M059J (cell line): ENCODE results near the gene C1orf226. TPM values are rescaled to one million over a fixed set of nuclear protein-coding genes. Genes with fewer than 3 reads are reported as not detected.
"Not testable (repeated sequence)": the region's sequence is repeated elsewhere in the genome, so short reads cannot be mapped to it uniquely, and the experiment has no call there.

Source experiments
- DNase-seq: peaks from one replicate; pipeline ENCODE4 v3.0.0-alpha.2; 2012; ENCODE audit warnings: low read depth
- total RNA-seq: library from RNA; depleted of rRNA; stranded (reverse); fragments of >200 nt; shearing (Covaris generic); gene quantifications from 2 replicates; pipeline ENCODE4 v1.2.3, GENCODE V29; 2014; rRNA removed

C1orf226 gene
- total RNA-seq, 1 experiment from 2014 or later: 2.6 TPM

DNA sequence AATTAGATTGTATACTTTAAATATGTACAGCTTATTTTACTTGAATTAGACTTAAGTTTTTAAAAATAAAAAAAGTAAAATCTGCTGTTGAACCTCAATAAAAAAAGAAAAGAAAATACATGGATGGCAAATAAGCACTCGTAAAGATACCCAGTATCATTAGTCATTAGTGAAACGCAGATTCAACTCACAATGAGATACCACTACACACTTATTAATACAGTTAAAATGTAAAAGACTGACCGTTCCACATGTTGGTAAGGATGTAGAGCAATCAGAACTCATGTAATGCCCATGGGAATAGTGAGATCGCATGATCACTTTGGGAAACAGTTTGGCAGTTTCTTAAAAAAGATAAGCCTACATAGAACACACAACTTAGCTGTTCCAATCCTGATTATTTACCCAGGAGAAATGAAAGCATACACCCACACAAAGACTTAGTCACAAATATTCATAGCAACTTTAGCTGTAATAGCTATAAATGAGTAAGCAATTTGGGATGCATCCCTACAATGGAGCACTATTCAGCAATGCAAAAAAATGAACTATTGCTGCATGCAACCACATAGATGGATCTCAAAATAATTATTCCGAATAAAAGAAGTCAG, 23.1 kb downstream of the C1orf226 start:
- DNase-seq: peak; percentile 51

DNA sequence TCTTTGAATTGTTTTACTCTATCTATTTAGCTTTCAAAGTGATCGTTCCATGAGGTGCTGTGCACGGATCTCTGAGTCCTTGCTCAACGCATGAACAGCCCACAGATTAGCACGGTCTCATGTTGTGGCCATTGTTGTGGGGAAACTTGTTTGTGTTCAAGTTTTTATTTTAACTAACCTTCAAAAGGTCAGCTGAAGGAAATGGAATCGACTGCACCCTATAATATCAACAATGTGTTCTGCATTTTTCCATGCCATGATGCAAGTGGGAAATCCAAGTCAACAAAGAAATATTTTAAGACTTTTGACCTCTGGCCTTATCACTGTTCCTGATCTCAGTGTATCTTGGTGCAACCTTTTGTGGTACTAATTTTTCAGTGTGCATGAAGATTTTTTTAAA, 24.3 kb downstream of the C1orf226 start:
- DNase-seq: peak; percentile 22

DNA sequence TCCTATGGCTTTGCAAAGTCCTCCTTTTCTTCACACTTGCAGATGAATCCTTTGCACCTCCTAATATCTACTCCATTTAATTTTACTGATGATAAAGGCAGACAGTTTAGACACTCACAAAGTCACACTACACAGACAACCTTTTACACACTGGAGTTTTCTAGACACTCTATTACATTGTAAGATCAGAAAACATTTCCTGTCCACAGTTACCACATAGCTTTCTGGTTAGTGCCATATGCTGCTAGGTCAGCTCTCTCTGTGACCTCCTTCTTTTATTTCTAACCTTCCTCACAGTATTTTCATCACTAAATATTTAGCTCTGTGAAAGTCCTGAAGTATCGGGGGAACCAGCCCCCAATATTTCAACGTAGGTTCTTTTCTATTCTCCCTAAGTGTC, 25.3 kb downstream of the C1orf226 start:
- no peak for DNase-seq

DNA sequence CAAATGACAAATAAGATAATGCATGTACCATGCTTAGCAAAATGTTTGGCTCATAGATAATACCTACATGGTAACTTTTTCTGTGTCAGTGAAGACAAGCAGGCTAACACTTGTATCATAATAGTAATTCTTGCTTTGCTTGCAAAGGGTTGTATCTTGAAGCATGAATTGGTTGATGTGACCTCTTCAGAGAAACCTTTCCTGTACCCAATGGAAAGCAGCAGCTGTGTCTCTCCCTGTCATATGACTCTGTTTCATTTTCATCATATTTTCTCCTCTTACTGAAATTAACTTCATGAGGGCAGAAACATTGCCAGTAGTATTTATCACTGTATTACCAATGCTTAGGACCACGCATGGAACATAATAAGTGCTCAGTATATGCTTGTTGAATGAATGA, 26.0 kb downstream of the C1orf226 start:
- no peak for DNase-seq

- peak; percentile 80 for DNase-seq
Observed at GRCh38 chr1:162412002-162412401, 30.5 kb downstream of the C1orf226 start, which contains the start of gene SH2D1B. TSS of gene SH2D1B (minus strand) at chr1:162412136. CDS start at chr1:162412016, 120 bp downstream.

DNA sequence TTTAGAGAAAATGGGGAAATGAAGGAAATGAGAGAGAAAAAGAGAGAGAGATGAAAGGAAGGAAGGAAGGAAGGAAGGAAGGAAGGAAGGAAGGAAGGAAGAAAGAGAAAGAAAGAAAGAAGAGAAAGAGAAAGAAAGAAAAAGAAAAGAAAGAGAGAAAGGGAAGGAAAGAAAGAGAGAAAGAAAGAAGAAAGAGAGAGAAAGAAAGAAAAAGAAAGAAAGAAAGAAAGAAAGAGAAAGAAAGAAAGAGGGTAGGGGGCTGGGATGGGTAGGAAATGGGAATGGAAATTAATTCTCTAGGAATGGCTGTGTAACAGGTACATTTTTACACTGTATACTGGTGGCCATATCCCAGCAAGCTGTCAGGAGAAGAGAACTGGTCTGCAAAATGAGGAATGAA, 34.7 kb downstream of the C1orf226 start:
- no peak for DNase-seq

DNA sequence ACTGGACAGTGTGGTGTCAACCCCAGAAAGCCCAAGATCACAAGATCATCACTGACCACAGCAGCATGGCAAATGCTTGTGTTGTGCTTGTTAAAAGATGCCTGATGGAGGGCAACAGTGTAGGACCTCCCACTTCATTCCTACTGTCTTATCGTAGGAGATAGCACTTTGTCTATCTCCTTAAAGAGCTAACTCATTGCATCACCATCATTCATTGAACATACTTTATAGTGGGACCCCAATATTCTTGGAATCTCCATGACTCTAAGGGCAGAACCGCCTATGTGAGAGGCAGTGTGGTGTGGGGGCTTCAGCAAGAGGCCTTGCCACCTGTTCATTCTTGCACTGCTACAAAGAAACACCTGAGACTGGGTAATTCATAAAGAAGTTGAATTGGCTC, 35.4 kb downstream of the C1orf226 start:
- no peak for DNase-seq

DNA sequence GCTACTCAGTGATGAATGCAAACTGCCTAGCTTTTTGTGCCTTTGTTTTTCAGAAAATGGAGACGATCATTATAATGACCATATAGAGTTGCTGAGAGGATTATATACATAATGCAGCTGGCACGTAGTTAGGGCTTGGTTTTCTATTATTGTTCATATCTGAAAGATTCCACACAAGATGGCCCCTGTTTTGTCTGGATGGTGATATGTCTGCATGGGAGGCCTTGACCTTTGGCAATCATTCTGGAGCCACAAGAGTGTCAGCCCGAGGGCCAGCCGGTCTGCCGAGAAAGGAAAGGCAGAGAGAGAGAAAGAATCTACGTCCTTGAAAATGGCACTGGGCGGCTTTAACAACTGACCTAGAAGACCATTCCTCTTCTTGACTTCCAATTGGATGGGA, 36.1 kb downstream of the C1orf226 start:
- no peak for DNase-seq

- DNase-seq: peak; percentile 22
Observed at GRCh38 chr1:162418584-162418983, 37.1 kb downstream of the C1orf226 start.

DNA sequence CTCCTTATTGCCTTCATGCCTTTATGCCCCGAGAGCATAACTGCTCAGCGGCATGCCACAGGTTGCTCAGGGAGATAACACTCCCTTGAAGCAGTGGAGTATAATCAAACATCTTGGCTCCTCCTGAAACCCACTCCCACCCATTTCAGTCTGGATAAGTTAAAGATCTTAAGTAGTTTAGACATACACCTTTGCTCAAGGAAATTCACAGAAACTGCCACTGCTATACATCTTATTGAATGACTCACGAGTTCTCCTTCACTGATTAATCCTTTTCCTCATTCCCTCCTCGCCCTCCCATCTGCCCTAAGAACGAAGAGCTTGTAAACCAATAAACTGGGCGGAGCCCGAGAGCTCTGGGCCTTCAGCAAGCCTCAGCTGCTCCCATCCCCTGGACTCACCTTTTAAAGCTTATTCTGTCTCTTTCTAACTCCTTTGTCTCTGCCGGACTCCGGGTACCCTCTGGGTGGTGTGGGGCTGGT, 38.0 kb downstream of the C1orf226 start:
- peak; percentile 28 for DNase-seq

DNA sequence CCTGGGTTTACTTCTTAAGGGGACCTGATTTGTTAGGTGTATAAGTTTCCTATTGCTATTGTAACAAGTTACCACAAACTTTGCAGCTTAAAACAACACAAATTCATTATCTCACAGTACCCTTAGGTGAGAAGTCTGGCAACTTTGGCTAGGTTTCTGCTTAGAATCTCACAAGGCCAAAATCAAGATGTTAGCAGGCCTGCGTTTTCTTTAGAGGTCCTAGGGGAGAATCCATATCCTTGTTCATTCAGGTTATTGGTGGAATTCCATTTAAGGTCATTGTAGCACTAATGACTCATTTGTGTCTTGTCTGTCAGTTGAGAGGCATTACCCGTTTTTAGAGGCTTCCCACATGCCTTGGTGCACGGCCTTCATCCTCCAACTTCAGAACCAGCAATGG, 38.6 kb downstream of the C1orf226 start:
- DNase-seq: no peak

GRCh38 chr1:162421258-162422164, 40.0 kb downstream of the C1orf226 start:
- DNase-seq: peak; percentile 20

DNA sequence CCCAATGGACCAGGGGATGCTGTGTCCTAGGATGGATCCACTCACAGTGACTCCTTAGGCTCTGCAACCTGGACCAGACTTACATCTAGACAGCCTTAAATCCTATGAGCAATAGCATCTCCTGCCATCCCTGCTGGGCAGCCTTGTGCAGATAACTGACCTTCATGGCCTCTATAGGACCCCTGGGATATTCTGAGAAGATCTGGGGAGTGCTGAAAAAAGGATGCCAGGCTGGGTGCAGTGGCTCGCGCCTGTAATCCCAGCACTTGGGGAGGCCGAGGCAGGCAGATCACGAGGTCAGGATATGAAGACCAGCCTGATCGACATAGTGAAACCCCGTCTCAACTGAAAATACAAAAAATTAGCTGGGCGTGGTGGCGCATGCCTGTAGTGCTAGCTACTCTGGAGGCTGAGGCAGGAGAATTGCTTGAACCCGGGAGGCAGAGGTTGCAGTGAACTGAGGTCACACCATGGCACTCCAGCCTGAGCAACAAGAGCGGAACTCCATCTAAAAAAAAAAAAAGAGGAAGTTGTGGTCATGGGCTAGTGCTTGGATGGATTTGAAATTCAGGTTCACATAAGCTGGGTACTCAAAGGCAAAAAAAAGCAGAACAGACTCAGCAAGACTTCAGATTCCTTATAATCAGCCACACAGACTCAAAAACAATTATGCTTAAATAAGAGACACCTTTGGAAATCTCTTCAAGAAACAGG, 41.3 kb downstream of the C1orf226 start:
- DNase-seq: no peak

- no peak for DNase-seq
Observed at GRCh38 chr1:162430583-162430982, 49.1 kb downstream of the C1orf226 start.

- not testable (repeated sequence) for DNase-seq
Observed at GRCh38 chr1:162432977-162433713, 51.6 kb downstream of the C1orf226 start.

Other genes with a start within 250 kb of the C1orf226 start
- gene SPATA46, start 4.9 kb upstream of the C1orf226 start, total RNA-seq: not detected in 2 replicates
- gene SH2D1B, start 30.4 kb downstream of the C1orf226 start, total RNA-seq: 0.05 and 0.71 TPM in 2 replicates
- 75.2 and 113 TPM in 2 replicates for gene UHMK1, start 116.1 kb downstream of the C1orf226 start, total RNA-seq
- 112 and 137 TPM in 2 replicates for gene UAP1, start 180.0 kb downstream of the C1orf226 start, total RNA-seq